Cardiac fibroblast (primary cell): ENCODE results near the gene NOL4L.

Experiments used
- DNase-seq, 2 donors: peaks; one replicate each; pipeline versions ENCODE4 v3.0.0 to v3.0.0-alpha.2; 2010; ENCODE audit warnings: low read depth in 2 of 2
- H3K4me3 ChIP-seq, 2 donors: replicated peaks in 1 of 2; 1 replicate in 1 of 2; 2 replicates in 1 of 2; pipeline ENCODE4 v1.5.1; 2011; ENCODE audit warnings: low read depth in 2 of 2, low read length in 2 of 2, mild to moderate bottlenecking in 2 of 2, moderate library complexity in 1 of 2
- CTCF ChIP-seq: IDR thresholded peaks from one replicate; pipeline ENCODE4 v1.5.1; 2011; ENCODE audit warnings: low read depth, mild to moderate bottlenecking, low read length, inconsistent platforms

Gene NOL4L

GRCh38 chr20:32622585-32623468, 37.7 kb upstream of the NOL4L start:
- no peak overlapping the region for H3K4me3 ChIP-seq
- TF ChIP-seq CTCF = no peak
- DNase-seq = no peak

- TF ChIP-seq CTCF = no peak
- no peak overlapping the region for H3K4me3 ChIP-seq
- DNase-seq = no peak
Measured at GRCh38 chr20:32621891-32622584, 36.9 kb upstream of the NOL4L start.

- no peak for DNase-seq
- H3K4me3 ChIP-seq = no peak overlapping the region
- no peak for TF ChIP-seq CTCF
Measured at GRCh38 chr20:32621071-32621890, 36.1 kb upstream of the NOL4L start.

- no peak for TF ChIP-seq CTCF
- DNase-seq = no peak
- H3K4me3 ChIP-seq = no peak overlapping the region
Measured at GRCh38 chr20:32619586-32619985, 34.5 kb upstream of the NOL4L start.

- H3K4me3 ChIP-seq = no peak overlapping the region
- TF ChIP-seq CTCF = no peak
- no peak for DNase-seq
Measured at GRCh38 chr20:32614772-32615171, 29.6 kb upstream of the NOL4L start.

- no peak overlapping the region for H3K4me3 ChIP-seq
Measured at GRCh38 chr20:32614303-32614702, 29.2 kb upstream of the NOL4L start.

More at GRCh38 chr20:32614303-32614702, 29.2 kb upstream of the NOL4L start:
- DNase-seq = no peak
- TF ChIP-seq CTCF = no peak
